IMR-90 (cell line): ENCODE data around the gene AGK. TPM values are rescaled to one million over a fixed set of nuclear protein-coding genes. Genes with fewer than 3 reads are reported as not detected.

Experiments
- ATAC-seq: fragments of 200-7000 bp; cut with Tn5 transposase; 2 replicates; pipeline ENCODE4 v1.9.1; 2020; ENCODE audit warnings: low read depth, mild to moderate bottlenecking, moderate library complexity
- BruUV-seq: library from RNA; stranded (reverse); fragments of 400-500 nt; replicated peaks from 2 replicates; lab custom pipeline; 2021; lab: Mats Ljungman, UMichigan
- CTCF ChIA-PET: fragments of 300-600 bp; formaldehyde crosslinking; extraction: SDS; loops from one replicate; lab custom pipeline; 2021; ENCODE audit warnings: antibody characterized with exemption; lab: Yijun Ruan, JAX
- POLR2A ChIA-PET: fragments of 300-600 bp; sonication (Branson Sonifier 250); formaldehyde crosslinking; loops from one replicate; lab custom pipeline; 2022; ENCODE audit warnings: antibody characterized with exemption; ENCODE audit not compliant: unreplicated experiment; lab: Charles Lee
- DNase-seq: peaks from one replicate; pipeline ENCODE4 v3.0.0; 2013
- H2AFZ ChIP-seq: replicated peaks from 2 replicates; pipeline ENCODE3; 2013; ENCODE audit warnings: low read length, mild to moderate bottlenecking; ENCODE audit not compliant: poor library complexity
- H2AK5ac ChIP-seq: 2 replicates; pipeline ENCODE4 v1.6.1; 2013; ENCODE audit warnings: low read depth, low read length, inconsistent platforms
- H2AK9ac ChIP-seq: replicated peaks from 2 replicates; pipeline ENCODE3; 2013; ENCODE audit warnings: mild to moderate bottlenecking, low read depth, low read length, moderate library complexity; ENCODE audit not compliant: poor library complexity
- H2BK120ac ChIP-seq: 2 replicates; pipeline ENCODE4 v1.6.1; 2013; ENCODE audit warnings: low read depth, low read length, inconsistent platforms
- H2BK15ac ChIP-seq: 3 replicates; pipeline ENCODE4 v1.6.1; 2013; ENCODE audit warnings: low read depth, low read length, inconsistent platforms
- H2BK20ac ChIP-seq: 2 replicates; pipeline ENCODE4 v1.6.1; 2013; ENCODE audit warnings: low read depth, mild to moderate bottlenecking, inconsistent platforms, low read length, moderate library complexity
- H2BK5ac ChIP-seq: 2 replicates; pipeline ENCODE4 v1.6.1; 2013; ENCODE audit warnings: mild to moderate bottlenecking, low read depth, low read length, inconsistent platforms; ENCODE audit not compliant: poor library complexity, severe bottlenecking
- H3K14ac ChIP-seq: replicated peaks from 2 replicates; pipeline ENCODE4 v1.6.1; 2013; ENCODE audit warnings: low read depth, low read length, inconsistent platforms
- H3K18ac ChIP-seq: 2 replicates; pipeline ENCODE4 v1.6.1; 2013; ENCODE audit warnings: low read depth, low read length, control low read depth
- H3K23ac ChIP-seq: 2 replicates; pipeline ENCODE4 v1.6.1; 2013; ENCODE audit warnings: low read depth, low read length, inconsistent platforms
- H3K27ac ChIP-seq: 2 replicates; pipeline ENCODE4 v1.5.1; 2013; ENCODE audit warnings: mild to moderate bottlenecking, control low read depth, low read length; ENCODE audit not compliant: insufficient read depth
- H3K27me3 ChIP-seq: 2 replicates; pipeline ENCODE4 v1.6.1; 2013; ENCODE audit warnings: low read length; ENCODE audit not compliant: control insufficient read depth, insufficient read depth
- H3K36me3 ChIP-seq: 2 replicates; pipeline ENCODE4 v1.6.1; 2013; ENCODE audit warnings: low read length, mixed read lengths; ENCODE audit not compliant: control insufficient read depth, insufficient read depth
- H3K4ac ChIP-seq: 2 replicates; pipeline ENCODE4 v1.6.1; 2013; ENCODE audit warnings: low read depth, low read length, inconsistent platforms
- H3K4me1 ChIP-seq: 2 replicates; pipeline ENCODE4 v1.6.1; 2013; ENCODE audit warnings: low read length, mixed read lengths; ENCODE audit not compliant: control insufficient read depth, insufficient read depth
- H3K4me2 ChIP-seq: 2 replicates; pipeline ENCODE4 v1.6.1; 2013; ENCODE audit warnings: low read depth, mild to moderate bottlenecking, control low read depth, low read length, moderate library complexity
- H3K4me3 ChIP-seq: 2 replicates; pipeline ENCODE4 v1.5.1; 2013; ENCODE audit warnings: low read depth, mild to moderate bottlenecking, control low read depth, low read length, moderate library complexity; ENCODE audit not compliant: insufficient read depth
- H3K56ac ChIP-seq: 2 replicates; pipeline ENCODE4 v1.6.1; 2013; ENCODE audit warnings: low read length, inconsistent platforms; ENCODE audit not compliant: insufficient read depth; ENCODE audit errors: extremely low read depth
- H3K79me1 ChIP-seq, 2 experiments: 2 replicates each; pipeline ENCODE4 v1.6.1; 2013; ENCODE audit warnings: low read length in 2 of 2, inconsistent platforms in 1 of 2, low read depth in 1 of 2
- H3K9ac ChIP-seq: 2 replicates; pipeline ENCODE4 v1.6.1; 2013; ENCODE audit warnings: low read depth, low read length, control low read depth
- H3K9me1 ChIP-seq: 2 replicates; pipeline ENCODE4 v1.6.1; 2013; ENCODE audit warnings: low read length, inconsistent platforms; ENCODE audit not compliant: insufficient read depth
- H3K9me3 ChIP-seq: 2 replicates; pipeline ENCODE4 v1.6.1; 2013; ENCODE audit warnings: low read length; ENCODE audit not compliant: control insufficient read depth, insufficient read depth
- H4K20me1 ChIP-seq: 2 replicates; pipeline ENCODE4 v1.6.1; 2013; ENCODE audit warnings: low read length, inconsistent platforms; ENCODE audit not compliant: insufficient read depth
- H4K5ac ChIP-seq: 2 replicates; pipeline ENCODE4 v1.6.1; 2013; ENCODE audit warnings: mild to moderate bottlenecking, low read depth, low read length, control low read depth
- H4K8ac ChIP-seq, 2 experiments: 2 replicates each; pipeline ENCODE4 v1.6.1; 2013; ENCODE audit warnings: low read depth in 2 of 2, low read length in 2 of 2, control low read depth in 1 of 2, inconsistent platforms in 1 of 2
- H4K91ac ChIP-seq: 2 replicates; pipeline ENCODE4 v1.6.1; 2013; ENCODE audit warnings: low read depth, low read length, inconsistent platforms; ENCODE audit not compliant: insufficient read depth
- BHLHE40 ChIP-seq: fragments of 150-350 bp; IDR thresholded peaks from 2 replicates; pipeline ENCODE4 v1.6.1; 2016; ENCODE audit warnings: mild to moderate bottlenecking, low read depth, low read length
- CEBPB ChIP-seq: IDR thresholded peaks from 2 replicates; pipeline ENCODE4 v1.6.1; 2012; ENCODE audit warnings: low read depth, low read length, improper control_type of control experiment
- CHD1 ChIP-seq: IDR thresholded peaks from 2 replicates; pipeline ENCODE4 v1.6.1; 2012; ENCODE audit warnings: low read depth, low read length, improper control_type of control experiment
- CTCF ChIP-seq: conservative IDR thresholded peaks from 2 replicates; pipeline ENCODE4 v1.5.1; 2012; ENCODE audit warnings: mild to moderate bottlenecking, low read depth, low read length, improper control_type of control experiment
- FOS ChIP-seq: fragments of 150-350 bp; IDR thresholded peaks from 2 replicates; pipeline ENCODE4 v1.6.1; 2016; ENCODE audit warnings: low read depth, low read length
- MAZ ChIP-seq: IDR thresholded peaks from 2 replicates; pipeline ENCODE4 v1.6.1; 2012; ENCODE audit warnings: low read depth, mild to moderate bottlenecking, low read length, improper control_type of control experiment, moderate library complexity, borderline replicate concordance
- NFE2L2 ChIP-seq: fragments of 150-350 bp; IDR thresholded peaks from 2 replicates; pipeline ENCODE4 v1.6.1; 2016; ENCODE audit warnings: low read depth, mild to moderate bottlenecking, low read length
- POLR2A ChIP-seq: IDR thresholded peaks from 2 replicates; pipeline ENCODE4 v1.6.1; 2012; ENCODE audit warnings: mild to moderate bottlenecking, low read depth, low read length
- RAD21 ChIP-seq: IDR thresholded peaks from 2 replicates; pipeline ENCODE4 v1.6.1; 2012; ENCODE audit warnings: low read length, improper control_type of control experiment
- RCOR1 ChIP-seq: IDR thresholded peaks from 2 replicates; pipeline ENCODE4 v1.6.1; 2012; ENCODE audit warnings: mild to moderate bottlenecking, low read length, improper control_type of control experiment; ENCODE audit not compliant: insufficient replicate concordance
- SMC3 ChIP-seq: fragments of 150-350 bp; IDR thresholded peaks from 2 replicates; pipeline ENCODE4 v1.6.1; 2016; ENCODE audit warnings: low read depth, mild to moderate bottlenecking, antibody characterized with exemption, low read length, moderate library complexity
- USF2 ChIP-seq: fragments of 150-350 bp; IDR thresholded peaks from 2 replicates; pipeline ENCODE4 v1.6.1; 2017; ENCODE audit warnings: mild to moderate bottlenecking, antibody characterized with exemption, low read length, low read depth
- WGBS, 2 experiments: methylation state at CpG; one replicate each; pipeline versions ENCODE4 v1.1.5 to v1.1.7; 2013; ENCODE audit warnings: missing lambda C conversion rate in 2 of 2; ENCODE audit not compliant: insufficient read length in 1 of 2; ENCODE audit errors: extremely low coverage in 2 of 2; 5-methylcytosine and 5-hydroxymethylcytosine counted together
- dilution Hi-C: fragments of 300-500 bp; cut with HindIII; formaldehyde crosslinking; loops from one replicate; pipeline ENCODE4 v1.14.3; 2018; ENCODE audit warnings: low sequenced_read_pairs; ENCODE audit not compliant: unreplicated experiment
- in situ Hi-C: fragments of 300-500 bp; cut with MboI; formaldehyde crosslinking; loops from 3 replicates; pipeline ENCODE4 v1.14.3; 2019; ENCODE audit warnings: low sequenced_read_pairs, inconsistent platforms, mixed read lengths
- intact Hi-C: fragments of 100-400 bp; cut with micrococcal nuclease; formaldehyde crosslinking; loops from 2 replicates; pipeline ENCODE4 v1.10.0; 2022
- polyA plus RNA-seq, 3 experiments: library from polyadenylated mRNA; depleted of rRNA; stranded (reverse); fragments of >200 nt; gene quantifications; 2 replicates each; pipeline ENCODE4 v1.2.3, GENCODE V29; 2012; ENCODE audit warnings: low replicate concordance in 1 of 3
- total RNA-seq: library from RNA; depleted of rRNA; stranded (reverse); fragments of >200 nt; gene quantifications from 2 replicates; pipeline ENCODE4 v1.2.3, GENCODE V29; 2012

AGK gene
- total and polyA plus RNA-seq, 2 of the 4 experiments (the other 2 are of a cell fraction) = 35.5 to 37.3 TPM

GRCh38 chr7:141686670-141687069 is 135.5 kb downstream of the AGK start:
- Histone ChIP-seq H3K9me1 (0 out of 2 replicates have a peak, but pooled peaks cover 3% of the 10 kb centered on the region), H3K9ac (no peak overlapping the region), H3K4ac (no peak overlapping the region), H3K79me1 (peaks cover 4 to 6% of the 10 kb centered on the region in 2 experiments; a peak in 1 of 4 replicates), H2BK15ac (no peak overlapping the region), H2BK20ac (no peak overlapping the region), H3K36me3 (peaks cover 8% of the 10 kb centered on the region), H4K91ac (no peak overlapping the region), H3K18ac (no peak overlapping the region), H3K27me3 (no peaks in the 10 kb centered on the region), H3K4me2 (no peak overlapping the region), H4K5ac (no peak overlapping the region), H3K56ac (no peak overlapping the region), H4K20me1 (no peaks in the 10 kb centered on the region), H2BK120ac (no peak overlapping the region), H2AK5ac (no peak overlapping the region), H2BK5ac (no peak overlapping the region), H3K4me1 (no peaks in the 10 kb centered on the region), H3K14ac (no peak overlapping the region), H3K9me3 (no peaks in the 10 kb centered on the region), H3K27ac (no peak overlapping the region), H3K4me3 (no peak overlapping the region), H4K8ac (no peak overlapping the region), H3K23ac (no peak overlapping the region), H2AFZ (no peak overlapping the region), H2AK9ac (no peak overlapping the region)
- DNase-seq (no peak), ATAC-seq (no peak)
- intact Hi-C loops = no loop called here
- no TSS peak for BruUV-seq
- WGBS, 2 experiments = 78% methylated on average over 4 of the region's 6 CpGs; no CpG with 5 or more reads in 1 of the 2 experiments
- dilution Hi-C loops = no loop called here
- TF ChIP-seq USF2 = no peak
- TF ChIP-seq CEBPB = no peak
- no peak for TF ChIP-seq SMC3
- TF ChIP-seq RCOR1 = no peak
- TF ChIP-seq FOS = no peak
- TF ChIP-seq NFE2L2 = no peak
- TF ChIP-seq CHD1 = no peak
- TF ChIP-seq CTCF = no peak
- no peak for TF ChIP-seq BHLHE40
- TF ChIP-seq MAZ = no peak
- no peak for TF ChIP-seq POLR2A
- no peak for TF ChIP-seq RAD21
- in situ Hi-C loops = no loop called here
- CTCF ChIA-PET = no interaction called here
- POLR2A ChIA-PET = no interaction called here
